ENCODE measurements around the gene SDK1. TPM values are rescaled to one million over a fixed set of nuclear protein-coding genes. Genes with fewer than 3 reads are reported as not detected.

Gene SDK1
- total and polyA plus RNA-seq, 2 of the 8 experiments (the other 6 are each of a cell fraction or from before 2014, with no cell fraction given): 3.3 to 7.2 TPM

GRCh38 chr7:4015996-4016395 is 714.9 kb downstream of the SDK1 start:
- no peak overlapping the region for H3K4ac ChIP-seq (replicated peaks; ENCODE audit: insufficient read length, low read depth, low read length)
- H3K27ac ChIP-seq (ENCODE audit: low read depth, low read length): no peak overlapping the region
- H2BK15ac ChIP-seq (ENCODE audit: low read length): no peak overlapping the region
- no peak overlapping the region for H3K23ac ChIP-seq (ENCODE audit: insufficient read length)
- no peak overlapping the region for H2BK12ac ChIP-seq (ENCODE audit: low read depth, low read length)
- H3K79me2 ChIP-seq (ENCODE audit: control insufficient read depth in 1 of 2, insufficient read depth in 2 of 2, low read length in 2 of 2): no peaks in the 10 kb centered on the region
- H4K91ac ChIP-seq (replicated peaks; ENCODE audit: insufficient read length, low read length): no peak overlapping the region
- peaks cover 12 to 15% of the 10 kb centered on the region in 2 experiments for H3K9me3 ChIP-seq (ENCODE audit: insufficient read depth in 2 of 2, low read depth in 1 of 2, low read length in 1 of 2)
- DNase-seq (ENCODE audit: low read depth in 1 of 2, low spot score in 2 of 2): no peak
- H2BK5ac ChIP-seq (ENCODE audit: low read depth, low read length): no peak overlapping the region
- ChIA-PET CTCF (ENCODE audit: partially characterized antibody) (interaction anchor here (1.2 to 1.7 kb wide), 2 partner anchors 13 to 60 kb away, joined by 3 to 6 read pairs; no protein-coding TSS in a partner anchor), POLR2A (ENCODE audit: partially characterized antibody) (no interaction called here)
- no peak overlapping the region for H3K56ac ChIP-seq (replicated peaks; ENCODE audit: insufficient read length, low read depth, low read length)
- no peaks in the 10 kb centered on the region for H3K79me1 ChIP-seq (ENCODE audit: low read depth, low read length)
- no peaks in the 10 kb centered on the region; a peak in 1 of 8 replicates for H3K36me3 ChIP-seq (ENCODE audit: control insufficient read depth in 2 of 4, insufficient read depth in 4 of 4, low read length in 3 of 4)
- no peak overlapping the region for H4K8ac ChIP-seq (ENCODE audit: extremely low read depth, insufficient read depth, low read length)
- no peak overlapping the region for H3K9ac ChIP-seq (replicated peaks in 1 of 4; ENCODE audit: extremely low read depth in 1 of 4, low read depth in 3 of 4, low read length in 3 of 4)
- no peak overlapping the region for H3K4me3 ChIP-seq (ENCODE audit: extremely low read depth in 1 of 4, insufficient read depth in 2 of 4, low read depth in 3 of 4, low read length in 4 of 4)
- H4K5ac ChIP-seq (ENCODE audit: insufficient read length, low read depth, low read length): no peak overlapping the region
- peaks cover 0 to 7% (median 3%) of the 10 kb centered on the region in 4 experiments; a peak in 4 of 7 replicates for H3K4me1 ChIP-seq (replicated peaks in 1 of 4; ENCODE audit: control insufficient read depth in 3 of 4, insufficient read depth in 4 of 4, low read length in 3 of 4)
- no peaks in the 10 kb centered on the region for H3K27me3 ChIP-seq (replicated peaks in 1 of 4; ENCODE audit: control insufficient read depth in 3 of 4, extremely low read depth in 1 of 4, insufficient read depth in 3 of 4, low read length in 3 of 4)
- H3K4me2 ChIP-seq (ENCODE audit: insufficient read depth in 1 of 2, low read depth in 2 of 2, low read length in 2 of 2): no peak overlapping the region
- H3K23me2 ChIP-seq (ENCODE audit: low read depth, low read length): no peaks in the 10 kb centered on the region
- H4K20me1 ChIP-seq (replicated peaks in 1 of 2; ENCODE audit: control insufficient read depth in 1 of 2, insufficient read depth in 2 of 2, low read length in 2 of 2): no peaks in the 10 kb centered on the region
- FAIRE-seq: no peak
- no peak overlapping the region for H2BK20ac ChIP-seq (ENCODE audit: low read length)
- no peak overlapping the region for H2AK5ac ChIP-seq (ENCODE audit: low read depth, low read length)
- TF ChIP-seq CHD1 (IDR thresholded peaks at IDR 0.05; ENCODE audit: low read depth, low read length) (no peak), POLR2AphosphoS5 (IDR thresholded peaks at IDR 0.05; ENCODE audit: low read depth, low read length) (no peak)
- H3K18ac ChIP-seq (ENCODE audit: extremely low read depth, low read length): no peak overlapping the region
- H2AFZ ChIP-seq (ENCODE audit: low read length): no peak overlapping the region
- H2BK120ac ChIP-seq (replicated peaks; ENCODE audit: low read depth, low read length): no peak overlapping the region
- H3K14ac ChIP-seq (ENCODE audit: insufficient read length): no peak overlapping the region
- WGBS, 2 experiments (ENCODE audit: extremely low coverage in 1 of 2, insufficient coverage in 1 of 2, insufficient read length in 1 of 2, insufficient replicate concordance in 2 of 2, low coverage in 1 of 2, low lambda C conversion rate in 2 of 2, missing lambda C conversion rate in 1 of 2): 91% methylated on average over 10 of the region's 10 CpGs; no CpG with 5 or more reads in 1 of the 2 experiments
